ENCODE data around the gene TUBGCP2. TPM values are rescaled to one million over a fixed set of nuclear protein-coding genes. Genes with fewer than 3 reads are reported as not detected.

TUBGCP2 gene
- total RNA-seq, 1 experiment from 2014 or later, result 52.4 TPM

DNA sequence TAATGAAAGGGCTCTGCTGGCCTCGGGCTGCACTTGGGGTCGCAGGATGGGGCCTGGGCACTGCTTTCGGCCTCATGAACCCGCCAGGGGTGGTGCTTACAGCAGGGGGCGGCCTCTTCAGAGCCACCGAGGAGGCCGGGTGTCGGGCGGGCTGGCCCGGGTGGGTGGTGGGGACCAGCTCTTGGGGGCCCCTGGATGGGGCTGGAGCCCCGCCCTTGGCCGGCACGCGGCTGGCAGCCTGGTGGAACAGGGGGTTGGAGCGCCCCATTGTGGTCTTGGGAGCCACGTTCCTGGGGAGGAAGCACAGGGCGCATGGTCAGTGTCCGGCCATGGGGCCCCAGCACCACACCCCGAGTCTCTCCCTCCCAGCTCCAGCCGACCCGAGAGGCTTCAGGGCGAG is 40.8 kb downstream of the TUBGCP2 start:
- H2AFZ ChIP-seq (ENCODE audit: low read length), result no peak overlapping the region

More for the DNA sequence above, 40.8 kb downstream of the TUBGCP2 start:
- Histone ChIP-seq H3K4me1 (ENCODE audit: insufficient read depth, low read length) (no peaks in the 10 kb centered on the region), H3K79me2 (ENCODE audit: insufficient read depth, low read length) (no peaks in the 10 kb centered on the region), H3K27me3 (ENCODE audit: insufficient read depth, low read length) (no peaks in the 10 kb centered on the region; the same call in 1 of the 2 replicates), H3K14ac (ENCODE audit: insufficient read depth, low read length) (no peak overlapping the region), H2BK20ac (ENCODE audit: low read depth, low read length, poor library complexity, severe bottlenecking) (no peak overlapping the region), H3K56ac (ENCODE audit: insufficient read length, low read depth, low read length) (no peak overlapping the region), H2BK120ac (ENCODE audit: low read depth, low read length, poor library complexity, severe bottlenecking) (no peak overlapping the region), H4K91ac (ENCODE audit: insufficient read length, low read depth, low read length) (no peak overlapping the region), H3K23ac (ENCODE audit: insufficient read length, low read depth, low read length) (no peak overlapping the region), H3K4me2 (ENCODE audit: insufficient read depth, insufficient read length, low read length) (no peak overlapping the region), H2BK15ac (ENCODE audit: low read depth, low read length) (no peak overlapping the region), H3K27ac (ENCODE audit: insufficient read length, low read depth, low read length) (no peak overlapping the region), H3K9ac (ENCODE audit: extremely low read depth, insufficient read length, low read length) (no peak overlapping the region), H3T11ph (ENCODE audit: low read length) (no peak overlapping the region), H4K20me1 (ENCODE audit: control insufficient read depth, insufficient read depth, insufficient read length) (peaks cover under 1% of the 10 kb centered on the region), H2AK5ac (ENCODE audit: insufficient read length, low read length) (no peak overlapping the region), H2BK5ac (ENCODE audit: insufficient read length, low read length) (no peak overlapping the region), H2BK12ac (ENCODE audit: insufficient read length, low read depth, low read length) (no peak overlapping the region), H4K5ac (ENCODE audit: insufficient read length, low read depth, low read length) (no peak overlapping the region), H3K23me2 (ENCODE audit: insufficient read length, low read depth, low read length, poor library complexity, severe bottlenecking) (no peaks in the 10 kb centered on the region), H3K9me3 (ENCODE audit: control insufficient read depth, low read depth, low read length) (no peaks in the 10 kb centered on the region), H3K18ac (ENCODE audit: insufficient read length, low read depth, low read length) (no peak overlapping the region), H3K79me1 (ENCODE audit: insufficient read depth, low read depth, low read length, poor library complexity, severe bottlenecking) (no peaks in the 10 kb centered on the region), H3K4ac (ENCODE audit: low read depth, low read length) (no peak overlapping the region), H4K8ac (replicated peaks; ENCODE audit: insufficient read length, low read depth, low read length) (no peak overlapping the region)
- H3K4me1 Mint-ChIP-seq, result peaks cover 0 to 5% of the 10 kb centered on the region in 2 experiments; a peak in 3 of 4 replicates
- no peak overlapping the region for H3K4me3 Mint-ChIP-seq
- no peaks in the 10 kb centered on the region for H3K36me3 Mint-ChIP-seq (ENCODE audit: insufficient read depth in 1 of 3, low read depth in 3 of 3)
- H3K27me3 Mint-ChIP-seq (ENCODE audit: low read depth), result peaks cover 14% of the 10 kb centered on the region
- no peak overlapping the region for H3K27ac Mint-ChIP-seq
- no CpG with 5 or more reads among the region's 22 CpGs for WGBS (ENCODE audit: extremely low coverage, insufficient read length, low lambda C conversion rate)
- H3K9me3 Mint-ChIP-seq, result no peaks in the 10 kb centered on the region
- DNase-seq, result no peak
- TF ChIP-seq, protein P1, sequence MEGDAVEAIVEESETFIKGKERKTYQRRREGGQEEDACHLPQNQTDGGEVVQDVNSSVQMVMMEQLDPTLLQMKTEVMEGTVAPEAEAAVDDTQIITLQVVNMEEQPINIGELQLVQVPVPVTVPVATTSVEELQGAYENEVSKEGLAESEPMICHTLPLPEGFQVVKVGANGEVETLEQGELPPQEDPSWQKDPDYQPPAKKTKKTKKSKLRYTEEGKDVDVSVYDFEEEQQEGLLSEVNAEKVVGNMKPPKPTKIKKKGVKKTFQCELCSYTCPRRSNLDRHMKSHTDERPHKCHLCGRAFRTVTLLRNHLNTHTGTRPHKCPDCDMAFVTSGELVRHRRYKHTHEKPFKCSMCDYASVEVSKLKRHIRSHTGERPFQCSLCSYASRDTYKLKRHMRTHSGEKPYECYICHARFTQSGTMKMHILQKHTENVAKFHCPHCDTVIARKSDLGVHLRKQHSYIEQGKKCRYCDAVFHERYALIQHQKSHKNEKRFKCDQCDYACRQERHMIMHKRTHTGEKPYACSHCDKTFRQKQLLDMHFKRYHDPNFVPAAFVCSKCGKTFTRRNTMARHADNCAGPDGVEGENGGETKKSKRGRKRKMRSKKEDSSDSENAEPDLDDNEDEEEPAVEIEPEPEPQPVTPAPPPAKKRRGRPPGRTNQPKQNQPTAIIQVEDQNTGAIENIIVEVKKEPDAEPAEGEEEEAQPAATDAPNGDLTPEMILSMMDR (conservative IDR thresholded peaks at IDR 0.05), result peak; percentile 33; the same call in 2 of the 3 replicates

All from H9 (cell line).